GM23338 (cell line): ENCODE data around the gene CYS1. TPM values are rescaled to one million over a fixed set of nuclear protein-coding genes. Genes with fewer than 3 reads are reported as not detected.

Experiments used
- ATAC-seq: fragments of 200-7000 bp; cut with Tn5 transposase; 3 replicates; pipeline ENCODE4 v1.9.1; 2020
- DNase-seq: peaks from one replicate; pipeline ENCODE4 v3.0.0-alpha.2; 2015; ENCODE audit warnings: low spot score
- H2AFZ ChIP-seq: fragments of 200-600 bp; sonication (generic); 2 replicates; pipeline ENCODE4 v1.8.0; 2016; ENCODE audit warnings: antibody characterized with exemption, mild to moderate bottlenecking, moderate library complexity
- H3F3A ChIP-seq: fragments of 200-600 bp; sonication (generic); replicated peaks from 2 replicates; pipeline ENCODE4 v1.8.0; 2017; ENCODE audit warnings: antibody characterized with exemption, mixed run types, low read depth
- H3K27ac ChIP-seq: fragments of 200-600 bp; sonication (generic); 2 replicates; pipeline ENCODE4 v1.6.1; 2016; ENCODE audit warnings: low read depth
- H3K27me3 ChIP-seq: fragments of 200-600 bp; sonication (generic); 2 replicates; pipeline ENCODE4 v1.8.0; 2016; ENCODE audit warnings: mild to moderate bottlenecking, mixed run types, moderate library complexity; ENCODE audit not compliant: insufficient read depth
- H3K36me3 ChIP-seq: fragments of 200-600 bp; sonication (generic); 2 replicates; pipeline ENCODE4 v1.8.0; 2016; ENCODE audit warnings: mild to moderate bottlenecking; ENCODE audit not compliant: insufficient read depth
- H3K4me1 ChIP-seq: fragments of 200-600 bp; sonication (generic); 2 replicates; pipeline ENCODE4 v1.8.0; 2016; ENCODE audit warnings: mild to moderate bottlenecking, moderate library complexity; ENCODE audit not compliant: insufficient read depth
- H3K4me2 ChIP-seq: fragments of 200-600 bp; sonication (generic); 2 replicates; pipeline ENCODE4 v1.7.1; 2017; ENCODE audit warnings: mixed run types
- H3K4me3 ChIP-seq: fragments of 200-600 bp; sonication (generic); 2 replicates; pipeline ENCODE4 v1.6.1; 2016; ENCODE audit warnings: mixed run types
- H3K79me2 ChIP-seq: fragments of 200-600 bp; sonication (generic); replicated peaks from 2 replicates; pipeline ENCODE4 v1.8.0; 2017; ENCODE audit warnings: mild to moderate bottlenecking; ENCODE audit not compliant: insufficient read depth
- H3K9me2 ChIP-seq: fragments of 200-600 bp; sonication (generic); 2 replicates; pipeline ENCODE4 v1.8.0; 2017; ENCODE audit not compliant: insufficient read depth
- H4K20me1 ChIP-seq: fragments of 200-600 bp; sonication (generic); replicated peaks from 2 replicates; pipeline ENCODE4 v1.8.0; 2017; ENCODE audit warnings: mild to moderate bottlenecking; ENCODE audit not compliant: insufficient read depth
- H3K27ac Mint-ChIP-seq: 2 replicates; pipeline ENCODE4 v1.8.0; 2020; ENCODE audit warnings: inconsistent platforms, mild to moderate bottlenecking, moderate library complexity, mixed read lengths
- H3K27me3 Mint-ChIP-seq: 3 replicates; pipeline ENCODE4 v1.8.0; 2022; ENCODE audit warnings: low read depth, mild to moderate bottlenecking, moderate library complexity, mixed read lengths, inconsistent platforms; ENCODE audit not compliant: insufficient read depth, poor library complexity
- H3K36me3 Mint-ChIP-seq: 3 replicates; pipeline ENCODE4 v1.8.0; 2021; ENCODE audit warnings: low read depth, mild to moderate bottlenecking, inconsistent platforms, moderate library complexity, mixed read lengths
- H3K4me1 Mint-ChIP-seq: 3 replicates; pipeline ENCODE4 v1.8.0; 2020; ENCODE audit warnings: mild to moderate bottlenecking, inconsistent platforms, mixed read lengths
- H3K4me3 Mint-ChIP-seq: 3 replicates; pipeline ENCODE4 v1.8.0; 2021; ENCODE audit warnings: moderate library complexity, mild to moderate bottlenecking, inconsistent platforms, mixed read lengths
- H3K9me3 Mint-ChIP-seq: 3 replicates; pipeline ENCODE4 v1.8.0; 2020; ENCODE audit warnings: moderate library complexity, mild to moderate bottlenecking, inconsistent platforms, mixed read lengths
- CREB1 ChIP-seq: fragments of 250-450 bp; sonication (Bioruptor Pico); IDR thresholded peaks from 2 replicates; pipeline ENCODE4 v1.5.0; 2020; ENCODE audit warnings: low read depth, mild to moderate bottlenecking, moderate library complexity
- CTCF ChIP-seq, 2 experiments: fragments of 200-600 bp in 1 of 2; sonication (generic) in 1 of 2; conservative IDR thresholded peaks; 2 replicates each; pipeline versions ENCODE4 v1.5.1 to v1.6.1; 2016 to 2017; ENCODE audit warnings: antibody characterized with exemption in 2 of 2, low read depth in 2 of 2, mild to moderate bottlenecking in 2 of 2, moderate library complexity in 1 of 2
- ETS1 ChIP-seq: IDR thresholded peaks from 2 replicates; pipeline ENCODE4 v1.6.1; 2016; ENCODE audit warnings: antibody characterized with exemption
- EZH2 ChIP-seq: fragments of 200-600 bp; sonication (generic); IDR thresholded peaks from one replicate; pipeline ENCODE4 v1.8.0; 2017; ENCODE audit warnings: antibody characterized with exemption, mild to moderate bottlenecking, low read depth; ENCODE audit not compliant: unreplicated experiment
- EZH2phosphoT487 ChIP-seq: fragments of 200-600 bp; sonication (generic); IDR thresholded peaks from one replicate; pipeline ENCODE4 v1.8.1; 2018; ENCODE audit warnings: antibody characterized with exemption; ENCODE audit not compliant: unreplicated experiment
- JUNB ChIP-seq: IDR thresholded peaks from one replicate; pipeline ENCODE4 v1.6.1; 2016; ENCODE audit warnings: antibody characterized with exemption; ENCODE audit not compliant: unreplicated experiment
- NANOG ChIP-seq: IDR thresholded peaks from 2 replicates; pipeline ENCODE4 v1.6.1; 2016; ENCODE audit warnings: antibody characterized with exemption, borderline replicate concordance
- POLR2AphosphoS5 ChIP-seq: IDR thresholded peaks from 2 replicates; pipeline ENCODE4 v1.6.1; 2016; ENCODE audit warnings: antibody characterized with exemption, low read depth
- STAT1 ChIP-seq: IDR thresholded peaks from one replicate; pipeline ENCODE4 v1.6.1; 2016; ENCODE audit warnings: antibody characterized with exemption; ENCODE audit not compliant: unreplicated experiment
- ZNF114 ChIP-seq: fragments of 250-450 bp; sonication (Bioruptor Pico); IDR thresholded peaks from 2 replicates; pipeline ENCODE4 v1.5.0; 2020; ENCODE audit warnings: mild to moderate bottlenecking, moderate library complexity
- ZNF331 ChIP-seq: fragments of 250-450 bp; sonication (Bioruptor Pico); IDR thresholded peaks from 2 replicates; pipeline ENCODE4 v1.5.0; 2020; ENCODE audit warnings: low read depth, mild to moderate bottlenecking, moderate library complexity
- polyA plus RNA-seq: library from polyadenylated mRNA; unstranded; fragments of >200 nt; fragmentation: Nextera tagmentation; extraction: Ambion mirVana; gene quantifications from 2 replicates; pipeline ENCODE4 v1.2.1, GENCODE V29; 2016
- total RNA-seq: library from RNA; depleted of rRNA; stranded (reverse); fragments of >200 nt; shearing (Covaris generic); gene quantifications from 2 replicates; pipeline ENCODE4 v1.2.3, GENCODE V29; 2014
- TF ChIP-seq, protein P1 (sequence below): fragments of 250-450 bp; sonication (Bioruptor Pico); IDR thresholded peaks from 2 replicates; pipeline ENCODE4 v1.5.0; 2020; ENCODE audit warnings: mild to moderate bottlenecking, moderate library complexity
- TF ChIP-seq, protein P2 (sequence below): IDR thresholded peaks from one replicate; pipeline ENCODE4 v1.6.1; 2018; ENCODE audit warnings: antibody characterized with exemption; ENCODE audit not compliant: unreplicated experiment

CYS1 gene
- total and polyA plus RNA-seq, 2 experiments from 2014 or later = 0.31 to 0.32 TPM

- H3K79me2 ChIP-seq = no peaks in the 10 kb centered on the region
- H3K9me2 ChIP-seq = no peaks in the 10 kb centered on the region
- Mint-ChIP-seq H3K36me3 (no peaks in the 10 kb centered on the region; the same call in 2 of the 3 replicates), H3K27me3 (peaks cover 35% of the 10 kb centered on the region), H3K9me3 (no peaks in the 10 kb centered on the region), H3K4me3 (no peak overlapping the region), H3K4me1 (peaks cover 17% of the 10 kb centered on the region), H3K27ac (no peak overlapping the region)
- peaks cover 34% of the 10 kb centered on the region for H3K27me3 ChIP-seq
- no peak overlapping the region for H3K27ac ChIP-seq
- H3K36me3 ChIP-seq = no peaks in the 10 kb centered on the region
- TF ChIP-seq STAT1 (no peak), POLR2AphosphoS5 (no peak), NANOG (no peak), JUNB (no peak), CREB1 (CRISPR knock-in tag) (no peak), EZH2phosphoT487 (no peak), ETS1 (no peak), ZNF331 (CRISPR knock-in tag) (no peak), ZNF114 (CRISPR knock-in tag) (no peak), CTCF (conservative IDR thresholded peaks at IDR 0.05; ENCODE audit: low read depth in 2 of 2) (no peak), EZH2 (no peak)
- TF ChIP-seq, protein P1, sequence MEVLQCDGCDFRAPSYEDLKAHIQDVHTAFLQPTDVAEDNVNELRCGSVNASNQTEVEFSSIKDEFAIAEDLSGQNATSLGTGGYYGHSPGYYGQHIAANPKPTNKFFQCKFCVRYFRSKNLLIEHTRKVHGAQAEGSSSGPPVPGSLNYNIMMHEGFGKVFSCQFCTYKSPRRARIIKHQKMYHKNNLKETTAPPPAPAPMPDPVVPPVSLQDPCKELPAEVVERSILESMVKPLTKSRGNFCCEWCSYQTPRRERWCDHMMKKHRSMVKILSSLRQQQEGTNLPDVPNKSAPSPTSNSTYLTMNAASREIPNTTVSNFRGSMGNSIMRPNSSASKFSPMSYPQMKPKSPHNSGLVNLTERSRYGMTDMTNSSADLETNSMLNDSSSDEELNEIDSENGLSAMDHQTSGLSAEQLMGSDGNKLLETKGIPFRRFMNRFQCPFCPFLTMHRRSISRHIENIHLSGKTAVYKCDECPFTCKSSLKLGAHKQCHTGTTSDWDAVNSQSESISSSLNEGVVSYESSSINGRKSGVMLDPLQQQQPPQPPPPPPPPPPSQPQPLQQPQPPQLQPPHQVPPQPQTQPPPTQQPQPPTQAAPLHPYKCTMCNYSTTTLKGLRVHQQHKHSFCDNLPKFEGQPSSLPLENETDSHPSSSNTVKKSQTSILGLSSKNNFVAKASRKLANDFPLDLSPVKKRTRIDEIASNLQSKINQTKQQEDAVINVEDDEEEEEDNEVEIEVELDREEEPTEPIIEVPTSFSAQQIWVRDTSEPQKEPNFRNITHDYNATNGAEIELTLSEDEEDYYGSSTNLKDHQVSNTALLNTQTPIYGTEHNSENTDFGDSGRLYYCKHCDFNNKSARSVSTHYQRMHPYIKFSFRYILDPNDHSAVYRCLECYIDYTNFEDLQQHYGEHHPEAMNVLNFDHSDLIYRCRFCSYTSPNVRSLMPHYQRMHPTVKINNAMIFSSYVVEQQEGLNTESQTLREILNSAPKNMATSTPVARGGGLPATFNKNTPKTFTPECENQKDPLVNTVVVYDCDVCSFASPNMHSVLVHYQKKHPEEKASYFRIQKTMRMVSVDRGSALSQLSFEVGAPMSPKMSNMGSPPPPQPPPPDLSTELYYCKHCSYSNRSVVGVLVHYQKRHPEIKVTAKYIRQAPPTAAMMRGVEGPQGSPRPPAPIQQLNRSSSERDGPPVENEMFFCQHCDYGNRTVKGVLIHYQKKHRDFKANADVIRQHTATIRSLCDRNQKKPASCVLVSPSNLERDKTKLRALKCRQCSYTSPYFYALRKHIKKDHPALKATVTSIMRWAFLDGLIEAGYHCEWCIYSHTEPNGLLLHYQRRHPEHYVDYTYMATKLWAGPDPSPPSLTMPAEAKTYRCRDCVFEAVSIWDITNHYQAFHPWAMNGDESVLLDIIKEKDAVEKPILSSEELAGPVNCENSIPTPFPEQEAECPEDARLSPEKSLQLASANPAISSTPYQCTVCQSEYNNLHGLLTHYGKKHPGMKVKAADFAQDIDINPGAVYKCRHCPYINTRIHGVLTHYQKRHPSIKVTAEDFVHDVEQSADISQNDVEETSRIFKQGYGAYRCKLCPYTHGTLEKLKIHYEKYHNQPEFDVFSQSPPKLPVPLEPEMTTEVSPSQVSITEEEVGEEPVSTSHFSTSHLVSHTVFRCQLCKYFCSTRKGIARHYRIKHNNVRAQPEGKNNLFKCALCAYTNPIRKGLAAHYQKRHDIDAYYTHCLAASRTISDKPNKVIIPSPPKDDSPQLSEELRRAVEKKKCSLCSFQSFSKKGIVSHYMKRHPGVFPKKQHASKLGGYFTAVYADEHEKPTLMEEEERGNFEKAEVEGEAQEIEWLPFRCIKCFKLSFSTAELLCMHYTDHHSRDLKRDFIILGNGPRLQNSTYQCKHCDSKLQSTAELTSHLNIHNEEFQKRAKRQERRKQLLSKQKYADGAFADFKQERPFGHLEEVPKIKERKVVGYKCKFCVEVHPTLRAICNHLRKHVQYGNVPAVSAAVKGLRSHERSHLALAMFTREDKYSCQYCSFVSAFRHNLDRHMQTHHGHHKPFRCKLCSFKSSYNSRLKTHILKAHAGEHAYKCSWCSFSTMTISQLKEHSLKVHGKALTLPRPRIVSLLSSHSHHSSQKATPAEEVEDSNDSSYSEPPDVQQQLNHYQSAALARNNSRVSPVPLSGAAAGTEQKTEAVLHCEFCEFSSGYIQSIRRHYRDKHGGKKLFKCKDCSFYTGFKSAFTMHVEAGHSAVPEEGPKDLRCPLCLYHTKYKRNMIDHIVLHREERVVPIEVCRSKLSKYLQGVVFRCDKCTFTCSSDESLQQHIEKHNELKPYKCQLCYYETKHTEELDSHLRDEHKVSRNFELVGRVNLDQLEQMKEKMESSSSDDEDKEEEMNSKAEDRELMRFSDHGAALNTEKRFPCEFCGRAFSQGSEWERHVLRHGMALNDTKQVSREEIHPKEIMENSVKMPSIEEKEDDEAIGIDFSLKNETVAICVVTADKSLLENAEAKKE (CRISPR knock-in tag) = no peak
- TF ChIP-seq, protein P2, sequence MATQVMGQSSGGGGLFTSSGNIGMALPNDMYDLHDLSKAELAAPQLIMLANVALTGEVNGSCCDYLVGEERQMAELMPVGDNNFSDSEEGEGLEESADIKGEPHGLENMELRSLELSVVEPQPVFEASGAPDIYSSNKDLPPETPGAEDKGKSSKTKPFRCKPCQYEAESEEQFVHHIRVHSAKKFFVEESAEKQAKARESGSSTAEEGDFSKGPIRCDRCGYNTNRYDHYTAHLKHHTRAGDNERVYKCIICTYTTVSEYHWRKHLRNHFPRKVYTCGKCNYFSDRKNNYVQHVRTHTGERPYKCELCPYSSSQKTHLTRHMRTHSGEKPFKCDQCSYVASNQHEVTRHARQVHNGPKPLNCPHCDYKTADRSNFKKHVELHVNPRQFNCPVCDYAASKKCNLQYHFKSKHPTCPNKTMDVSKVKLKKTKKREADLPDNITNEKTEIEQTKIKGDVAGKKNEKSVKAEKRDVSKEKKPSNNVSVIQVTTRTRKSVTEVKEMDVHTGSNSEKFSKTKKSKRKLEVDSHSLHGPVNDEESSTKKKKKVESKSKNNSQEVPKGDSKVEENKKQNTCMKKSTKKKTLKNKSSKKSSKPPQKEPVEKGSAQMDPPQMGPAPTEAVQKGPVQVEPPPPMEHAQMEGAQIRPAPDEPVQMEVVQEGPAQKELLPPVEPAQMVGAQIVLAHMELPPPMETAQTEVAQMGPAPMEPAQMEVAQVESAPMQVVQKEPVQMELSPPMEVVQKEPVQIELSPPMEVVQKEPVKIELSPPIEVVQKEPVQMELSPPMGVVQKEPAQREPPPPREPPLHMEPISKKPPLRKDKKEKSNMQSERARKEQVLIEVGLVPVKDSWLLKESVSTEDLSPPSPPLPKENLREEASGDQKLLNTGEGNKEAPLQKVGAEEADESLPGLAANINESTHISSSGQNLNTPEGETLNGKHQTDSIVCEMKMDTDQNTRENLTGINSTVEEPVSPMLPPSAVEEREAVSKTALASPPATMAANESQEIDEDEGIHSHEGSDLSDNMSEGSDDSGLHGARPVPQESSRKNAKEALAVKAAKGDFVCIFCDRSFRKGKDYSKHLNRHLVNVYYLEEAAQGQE = no peak
- no peak overlapping the region for H3K4me3 ChIP-seq
- no peak overlapping the region for H3K4me2 ChIP-seq
- H3K4me1 ChIP-seq = peaks cover 13% of the 10 kb centered on the region
- no peak overlapping the region for H2AFZ ChIP-seq
- H4K20me1 ChIP-seq = no peaks in the 10 kb centered on the region
- DNase-seq (no peak), ATAC-seq (no peak)
- 0 out of 2 replicates have a peak, but pooled peaks cover 6% of the 10 kb centered on the region for H3F3A ChIP-seq
Measured at GRCh38 chr2:10083046-10083445, 2.8 kb upstream of the CYS1 start.
